Measurements from ENCODE around the gene CIDEB. TPM values are rescaled to one million over a fixed set of nuclear protein-coding genes. Genes with fewer than 3 reads are reported as not detected.

CIDEB gene
- total and polyA plus RNA-seq, 2 of the 13 experiments (the other 11 are each of a cell fraction or from before 2014, with no cell fraction given), result 35.8 to 110 TPM

DNA sequence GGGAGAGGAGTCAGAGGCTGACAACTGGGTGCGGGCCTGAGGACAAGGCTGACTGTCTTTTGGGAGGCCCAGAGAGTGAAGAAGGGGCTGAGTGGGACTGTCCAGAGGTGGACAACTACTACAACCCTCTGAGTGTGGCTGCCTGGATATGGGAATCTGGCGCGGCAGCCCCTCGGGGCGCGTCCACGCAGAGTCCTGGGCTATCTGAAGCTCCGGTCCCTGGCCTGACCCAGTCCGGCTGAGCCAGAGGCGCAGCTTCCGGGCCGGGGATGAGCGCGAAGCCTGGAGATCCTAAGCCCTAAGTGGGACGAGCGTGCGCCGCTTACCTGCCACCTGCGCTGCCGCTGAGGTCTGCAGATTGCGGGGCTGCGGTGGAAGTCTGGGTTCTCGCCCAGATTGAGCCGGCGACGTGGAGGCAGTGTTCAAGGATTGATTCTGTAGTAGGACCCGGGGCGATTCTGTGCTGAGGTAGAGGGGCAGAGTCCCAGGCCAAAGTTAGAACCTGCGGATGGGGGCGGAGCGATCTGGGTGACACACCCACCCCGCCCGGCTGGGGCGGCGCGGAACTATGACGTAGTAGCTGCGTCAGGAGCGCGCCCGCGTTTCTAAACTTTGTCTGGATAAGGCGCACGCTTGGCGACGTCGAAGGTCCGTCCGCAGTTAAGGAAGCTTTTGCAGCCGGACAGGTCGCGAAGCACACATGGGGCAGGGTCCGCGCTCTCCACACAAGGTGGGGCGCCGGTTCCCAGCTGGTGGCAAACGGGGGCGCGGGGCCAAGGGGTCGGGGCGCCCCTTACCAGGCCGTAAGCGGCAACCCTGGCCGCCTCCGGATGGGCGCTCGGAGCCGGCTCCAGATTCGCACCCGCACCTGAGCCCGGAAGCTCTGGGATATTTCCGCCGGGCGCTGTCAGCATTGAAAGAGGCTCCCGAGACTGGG is 8.3 kb downstream of the CIDEB start, which contains the start of the genes DHRS1 and NOP9 (continued):
- no peak; the same call in 1 of the 2 replicates for TF ChIP-seq PRDM4 (CRISPR knock-in tag; IDR thresholded peaks at IDR 0.05; ENCODE audit: borderline replicate concordance)
- 0 out of 2 replicates have a peak, but pooled peaks have one; percentile 56 for TF ChIP-seq ARID3A (IDR thresholded peaks at IDR 0.05; ENCODE audit: low read depth, low read length)
- TF ChIP-seq, protein P1, sequence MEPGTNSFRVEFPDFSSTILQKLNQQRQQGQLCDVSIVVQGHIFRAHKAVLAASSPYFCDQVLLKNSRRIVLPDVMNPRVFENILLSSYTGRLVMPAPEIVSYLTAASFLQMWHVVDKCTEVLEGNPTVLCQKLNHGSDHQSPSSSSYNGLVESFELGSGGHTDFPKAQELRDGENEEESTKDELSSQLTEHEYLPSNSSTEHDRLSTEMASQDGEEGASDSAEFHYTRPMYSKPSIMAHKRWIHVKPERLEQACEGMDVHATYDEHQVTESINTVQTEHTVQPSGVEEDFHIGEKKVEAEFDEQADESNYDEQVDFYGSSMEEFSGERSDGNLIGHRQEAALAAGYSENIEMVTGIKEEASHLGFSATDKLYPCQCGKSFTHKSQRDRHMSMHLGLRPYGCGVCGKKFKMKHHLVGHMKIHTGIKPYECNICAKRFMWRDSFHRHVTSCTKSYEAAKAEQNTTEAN (CRISPR knock-in tag; conservative IDR thresholded peaks at IDR 0.05), result peak; percentile 82
- TF ChIP-seq RORA (CRISPR knock-in tag; IDR thresholded peaks at IDR 0.05), result no peak
- no peak; a peak in 3 of 4 replicates for TF ChIP-seq NR2F1 (CRISPR knock-in tag; IDR thresholded peaks at IDR 0.05)
- TF ChIP-seq SMC3 (IDR thresholded peaks at IDR 0.05; ENCODE audit: low read length), result no peak
- TF ChIP-seq ZBTB3 (CRISPR knock-in tag; IDR thresholded peaks at IDR 0.05; ENCODE audit: borderline replicate concordance, low read depth), result peak; percentile 97; the same call in 1 of the 2 replicates
- TF ChIP-seq ZNF839 (CRISPR knock-in tag; IDR thresholded peaks at IDR 0.05; ENCODE audit: borderline replicate concordance), result peak; percentile 99
- TF ChIP-seq, protein P2, sequence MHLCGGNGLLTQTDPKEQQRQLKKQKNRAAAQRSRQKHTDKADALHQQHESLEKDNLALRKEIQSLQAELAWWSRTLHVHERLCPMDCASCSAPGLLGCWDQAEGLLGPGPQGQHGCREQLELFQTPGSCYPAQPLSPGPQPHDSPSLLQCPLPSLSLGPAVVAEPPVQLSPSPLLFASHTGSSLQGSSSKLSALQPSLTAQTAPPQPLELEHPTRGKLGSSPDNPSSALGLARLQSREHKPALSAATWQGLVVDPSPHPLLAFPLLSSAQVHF (CRISPR knock-in tag; IDR thresholded peaks at IDR 0.05), result no peak
- peak; percentile 98 for TF ChIP-seq ZSCAN21 (CRISPR knock-in tag; IDR thresholded peaks at IDR 0.05; ENCODE audit: borderline replicate concordance)
- peak; percentile 92 for TF ChIP-seq KIAA2018 (CRISPR knock-in tag; IDR thresholded peaks at IDR 0.05; ENCODE audit: borderline replicate concordance)
- peak; percentile 99 for TF ChIP-seq TBP (CRISPR knock-in tag; IDR thresholded peaks at IDR 0.05)

Measured in HepG2 (cell line).